ENCODE results near the gene GPC5.
"Not testable (repeated sequence)": the region's sequence is repeated elsewhere in the genome, so short reads cannot be mapped to it uniquely, and the experiment has no call there.

Gene GPC5

DNA sequence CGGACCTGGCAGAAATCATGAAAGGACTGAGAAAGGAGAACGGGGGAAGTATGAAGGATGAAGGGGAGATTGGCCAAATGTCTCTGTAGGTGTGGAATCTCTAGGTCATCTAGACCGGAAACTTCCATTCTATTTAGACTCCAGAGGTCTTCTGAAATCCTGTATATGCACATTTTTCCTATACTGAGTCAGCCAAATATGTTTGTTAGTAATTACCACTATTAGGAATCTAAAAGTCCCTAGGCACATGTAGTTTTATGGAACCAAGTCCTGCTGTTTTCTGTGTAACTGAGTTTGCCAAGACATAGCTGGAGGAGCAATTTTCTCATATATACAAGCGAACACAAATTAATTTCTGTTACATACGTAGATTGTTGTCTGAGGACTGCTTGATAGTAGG lies 498.1 kb downstream of the GPC5 start:
- intact Hi-C loops (cut with DNase I; ENCODE audit: low total_unique reads) = no loop called here
- Histone ChIP-seq H3K4me3 (no peak overlapping the region), H3K27ac (no peak overlapping the region), H3K4me1 (no peaks in the 10 kb centered on the region), H3K9me3 (no peaks in the 10 kb centered on the region), H3K36me3 (no peaks in the 10 kb centered on the region), H3K27me3 (no peaks in the 10 kb centered on the region)
- TF ChIP-seq, protein P1, sequence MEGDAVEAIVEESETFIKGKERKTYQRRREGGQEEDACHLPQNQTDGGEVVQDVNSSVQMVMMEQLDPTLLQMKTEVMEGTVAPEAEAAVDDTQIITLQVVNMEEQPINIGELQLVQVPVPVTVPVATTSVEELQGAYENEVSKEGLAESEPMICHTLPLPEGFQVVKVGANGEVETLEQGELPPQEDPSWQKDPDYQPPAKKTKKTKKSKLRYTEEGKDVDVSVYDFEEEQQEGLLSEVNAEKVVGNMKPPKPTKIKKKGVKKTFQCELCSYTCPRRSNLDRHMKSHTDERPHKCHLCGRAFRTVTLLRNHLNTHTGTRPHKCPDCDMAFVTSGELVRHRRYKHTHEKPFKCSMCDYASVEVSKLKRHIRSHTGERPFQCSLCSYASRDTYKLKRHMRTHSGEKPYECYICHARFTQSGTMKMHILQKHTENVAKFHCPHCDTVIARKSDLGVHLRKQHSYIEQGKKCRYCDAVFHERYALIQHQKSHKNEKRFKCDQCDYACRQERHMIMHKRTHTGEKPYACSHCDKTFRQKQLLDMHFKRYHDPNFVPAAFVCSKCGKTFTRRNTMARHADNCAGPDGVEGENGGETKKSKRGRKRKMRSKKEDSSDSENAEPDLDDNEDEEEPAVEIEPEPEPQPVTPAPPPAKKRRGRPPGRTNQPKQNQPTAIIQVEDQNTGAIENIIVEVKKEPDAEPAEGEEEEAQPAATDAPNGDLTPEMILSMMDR (IDR thresholded peaks at IDR 0.05) = no peak
- DNase-seq = no peak

DNA sequence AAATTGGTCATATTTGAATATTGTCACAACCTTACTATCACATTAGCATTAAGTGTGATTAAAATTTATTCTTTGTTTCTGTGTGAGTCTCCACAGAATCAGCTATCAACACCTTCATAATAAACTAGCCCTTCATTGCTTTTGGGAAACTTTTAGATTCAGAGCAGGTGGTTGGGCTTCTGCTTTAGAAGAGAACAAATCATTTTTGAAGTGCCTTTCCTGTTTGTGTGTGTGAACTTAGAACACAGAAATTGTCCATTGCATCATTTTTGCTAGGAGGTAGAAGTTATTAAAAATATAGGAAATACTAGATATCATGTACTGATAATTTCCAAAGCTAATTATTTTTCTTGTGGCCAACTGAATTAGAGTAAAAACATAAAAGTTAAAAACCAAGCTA lies 500.6 kb downstream of the GPC5 start:
- H3K4me1 ChIP-seq; intact Hi-C loops (cut with DNase I; ENCODE audit: low total_unique reads); DNase-seq; H3K36me3 ChIP-seq; H3K9me3 ChIP-seq; H3K4me3 ChIP-seq; H3K27ac ChIP-seq; H3K27me3 ChIP-seq: not testable (repeated sequence)

DNA sequence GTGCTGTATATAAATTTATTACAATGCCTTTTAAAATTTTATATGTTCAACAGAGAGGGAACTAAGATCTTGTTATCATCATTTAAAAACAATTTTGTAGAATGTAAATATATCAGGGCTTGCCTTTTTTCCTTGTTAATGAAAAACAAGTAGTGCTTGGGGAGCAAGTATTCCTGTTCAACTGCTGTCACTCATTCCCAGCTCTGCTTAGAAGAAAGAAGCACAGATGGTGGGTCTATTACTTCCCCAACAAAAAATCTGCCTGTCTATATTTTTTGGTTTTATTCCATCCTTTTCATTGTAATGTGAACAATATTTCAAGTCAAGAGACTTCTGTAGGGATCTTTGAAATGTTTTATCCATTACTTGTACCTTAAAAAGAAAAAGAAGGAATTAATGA lies 503.9 kb downstream of the GPC5 start:
- TF ChIP-seq, protein P1 (IDR thresholded peaks at IDR 0.05) = no peak
- Histone ChIP-seq H3K27me3 (no peaks in the 10 kb centered on the region), H3K27ac (no peak overlapping the region), H3K36me3 (no peaks in the 10 kb centered on the region), H3K4me1 (no peaks in the 10 kb centered on the region), H3K9me3 (no peaks in the 10 kb centered on the region), H3K4me3 (no peak overlapping the region)
- no peak for DNase-seq
- intact Hi-C loops (cut with DNase I; ENCODE audit: low total_unique reads) = no loop called here

DNA sequence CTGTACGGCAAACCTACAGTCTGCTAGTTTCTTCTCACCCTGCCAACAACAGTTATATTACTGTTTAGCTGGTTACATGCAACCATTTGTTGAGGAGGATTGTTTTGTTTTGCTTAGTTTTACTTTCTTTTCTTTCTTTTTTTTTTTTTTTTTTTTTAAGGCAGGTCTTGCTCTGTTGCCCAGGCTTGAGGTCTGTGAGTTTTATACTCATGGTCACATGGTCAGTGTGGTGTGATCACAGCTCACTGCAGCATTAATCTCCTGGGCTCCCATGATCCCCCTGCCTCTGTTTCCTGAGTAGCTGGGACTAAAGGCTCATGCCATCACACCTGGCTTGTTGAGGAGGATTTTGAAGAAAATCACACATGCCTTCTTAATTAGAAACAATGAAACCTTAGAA lies 505.6 kb downstream of the GPC5 start:
- TF ChIP-seq, protein P1 (IDR thresholded peaks at IDR 0.05) = no peak
- H3K9me3 ChIP-seq = no peaks in the 10 kb centered on the region
- H3K27ac ChIP-seq = no peak overlapping the region
- H3K4me1 ChIP-seq = no peaks in the 10 kb centered on the region
- intact Hi-C loops (cut with DNase I; ENCODE audit: low total_unique reads) = no loop called here
- H3K36me3 ChIP-seq = no peaks in the 10 kb centered on the region
- no peak overlapping the region for H3K4me3 ChIP-seq
- no peaks in the 10 kb centered on the region for H3K27me3 ChIP-seq
- no peak for DNase-seq

DNA sequence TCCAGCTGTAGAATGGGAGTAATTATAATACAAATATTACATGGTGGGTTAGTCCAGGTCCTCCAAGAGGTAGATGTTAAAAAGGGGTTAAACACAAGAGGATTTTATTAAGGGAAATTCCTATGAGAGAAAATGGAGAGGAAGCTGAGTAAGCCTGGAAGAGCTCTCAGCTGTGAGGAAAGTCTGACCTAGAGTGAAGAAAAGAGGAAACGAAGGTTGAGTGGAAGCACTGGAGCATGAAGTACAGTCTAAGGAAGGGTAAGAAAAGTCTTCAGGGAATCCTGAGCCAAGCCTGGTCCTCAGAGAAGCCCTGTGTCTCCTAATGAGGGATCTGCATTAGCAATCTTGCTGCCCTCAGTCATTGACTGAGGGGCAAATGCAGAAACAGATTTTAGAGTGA lies 506.2 kb downstream of the GPC5 start:
- H3K4me3 ChIP-seq = no peak overlapping the region
- no peak overlapping the region for H3K27ac ChIP-seq
- intact Hi-C loops (cut with DNase I; ENCODE audit: low total_unique reads) = no loop called here
- no peaks in the 10 kb centered on the region for H3K27me3 ChIP-seq
- no peaks in the 10 kb centered on the region for H3K9me3 ChIP-seq
- no peaks in the 10 kb centered on the region for H3K4me1 ChIP-seq
- no peaks in the 10 kb centered on the region for H3K36me3 ChIP-seq
- TF ChIP-seq, protein P1 (IDR thresholded peaks at IDR 0.05) = no peak
- no peak for DNase-seq

DNA sequence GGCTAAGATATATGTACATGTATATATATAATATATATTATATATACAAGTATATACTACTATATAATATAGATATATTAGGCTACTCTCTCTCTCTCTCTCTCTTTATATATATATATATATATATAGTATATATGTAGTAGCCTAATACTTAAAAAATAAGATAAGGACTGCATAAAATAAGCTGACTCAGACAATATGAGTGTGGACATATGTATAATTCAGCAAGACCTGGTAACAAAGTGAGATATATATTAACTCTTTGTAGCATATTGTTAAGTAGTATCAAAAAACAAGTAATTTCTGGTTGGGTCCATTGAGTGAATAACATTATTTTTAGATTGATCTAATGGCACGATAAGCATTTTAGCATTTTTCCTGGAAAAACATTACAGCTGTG lies 509.0 kb downstream of the GPC5 start:
- Histone ChIP-seq H3K4me1 (no peaks in the 10 kb centered on the region), H3K36me3 (no peaks in the 10 kb centered on the region), H3K27me3 (no peaks in the 10 kb centered on the region), H3K4me3 (no peak overlapping the region), H3K9me3 (no peaks in the 10 kb centered on the region), H3K27ac (no peak overlapping the region)
- intact Hi-C loops (cut with DNase I; ENCODE audit: low total_unique reads) = no loop called here
- TF ChIP-seq, protein P1 (IDR thresholded peaks at IDR 0.05) = no peak
- no peak for DNase-seq

Data from tibial artery (tissue), 4 donors.